ENCODE measurements around the gene DNAJB11. TPM values are rescaled to one million over a fixed set of nuclear protein-coding genes. Genes with fewer than 3 reads are reported as not detected.

Gene DNAJB11
- total RNA-seq, 2 donors from 2014 or later, result 38.9 to 76.5 TPM

- 64 to 80% methylated on average over 8 of the region's 8 CpGs for whole genome bisulfite sequencing, 2 donors
- intact Hi-C loops (cut with DNase I), result loop anchor here (10.0 kb wide), 2 partner anchors 51 to 199 kb away; partner anchors contain the start of gene TBCCD1
- peaks cover 7% of the 10 kb centered on the region for H3K4me1 ChIP-seq
- no peaks in the 10 kb centered on the region for H3K27me3 ChIP-seq
- no peak for DNase-seq
- H3K27ac ChIP-seq, result no peak overlapping the region
- no peak overlapping the region for H3K4me3 ChIP-seq
- TF ChIP-seq, protein P1, sequence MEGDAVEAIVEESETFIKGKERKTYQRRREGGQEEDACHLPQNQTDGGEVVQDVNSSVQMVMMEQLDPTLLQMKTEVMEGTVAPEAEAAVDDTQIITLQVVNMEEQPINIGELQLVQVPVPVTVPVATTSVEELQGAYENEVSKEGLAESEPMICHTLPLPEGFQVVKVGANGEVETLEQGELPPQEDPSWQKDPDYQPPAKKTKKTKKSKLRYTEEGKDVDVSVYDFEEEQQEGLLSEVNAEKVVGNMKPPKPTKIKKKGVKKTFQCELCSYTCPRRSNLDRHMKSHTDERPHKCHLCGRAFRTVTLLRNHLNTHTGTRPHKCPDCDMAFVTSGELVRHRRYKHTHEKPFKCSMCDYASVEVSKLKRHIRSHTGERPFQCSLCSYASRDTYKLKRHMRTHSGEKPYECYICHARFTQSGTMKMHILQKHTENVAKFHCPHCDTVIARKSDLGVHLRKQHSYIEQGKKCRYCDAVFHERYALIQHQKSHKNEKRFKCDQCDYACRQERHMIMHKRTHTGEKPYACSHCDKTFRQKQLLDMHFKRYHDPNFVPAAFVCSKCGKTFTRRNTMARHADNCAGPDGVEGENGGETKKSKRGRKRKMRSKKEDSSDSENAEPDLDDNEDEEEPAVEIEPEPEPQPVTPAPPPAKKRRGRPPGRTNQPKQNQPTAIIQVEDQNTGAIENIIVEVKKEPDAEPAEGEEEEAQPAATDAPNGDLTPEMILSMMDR (IDR thresholded peaks at IDR 0.05), result no peak
- TF ChIP-seq POLR2A (IDR thresholded peaks at IDR 0.05), result no peak
- H3K36me3 ChIP-seq (replicated peaks in 1 of 2; ENCODE audit: insufficient read depth in 1 of 2, low read depth in 2 of 2), result no peaks in the 10 kb centered on the region
- no peaks in the 10 kb centered on the region for H3K9me3 ChIP-seq
- no peak for ATAC-seq
Measured at GRCh38 chr3:186616299-186616617, 45.7 kb downstream of the DNAJB11 start.

GRCh38 chr3:186617036-186617946 is 46.8 kb downstream of the DNAJB11 start:
- Histone ChIP-seq H3K27ac (peak overlapping the region in 1 of 4 donors; percentile 29), H3K4me3 (no peak overlapping the region), H3K36me3 (replicated peaks in 1 of 2; ENCODE audit: insufficient read depth in 1 of 2, low read depth in 2 of 2) (no peaks in the 10 kb centered on the region), H3K27me3 (no peaks in the 10 kb centered on the region), H3K9me3 (no peaks in the 10 kb centered on the region), H3K4me1 (peaks cover 7% of the 10 kb centered on the region)
- intact Hi-C loops (cut with DNase I), result loop anchor here (10.0 kb wide), 2 partner anchors 52 to 198 kb away; partner anchors contain the start of gene TBCCD1
- 14 to 24% methylated on average over 15 to 31 of the region's 31 CpGs for WGBS, 2 donors
- peak; percentile 99 for ATAC-seq
- peak; percentile 91 to 95 (median 94) for DNase-seq
- no peak for TF ChIP-seq POLR2A (IDR thresholded peaks at IDR 0.05)
- TF ChIP-seq, protein P1 (IDR thresholded peaks at IDR 0.05), result peak; percentile 91 to 97 (median 94)

DNA sequence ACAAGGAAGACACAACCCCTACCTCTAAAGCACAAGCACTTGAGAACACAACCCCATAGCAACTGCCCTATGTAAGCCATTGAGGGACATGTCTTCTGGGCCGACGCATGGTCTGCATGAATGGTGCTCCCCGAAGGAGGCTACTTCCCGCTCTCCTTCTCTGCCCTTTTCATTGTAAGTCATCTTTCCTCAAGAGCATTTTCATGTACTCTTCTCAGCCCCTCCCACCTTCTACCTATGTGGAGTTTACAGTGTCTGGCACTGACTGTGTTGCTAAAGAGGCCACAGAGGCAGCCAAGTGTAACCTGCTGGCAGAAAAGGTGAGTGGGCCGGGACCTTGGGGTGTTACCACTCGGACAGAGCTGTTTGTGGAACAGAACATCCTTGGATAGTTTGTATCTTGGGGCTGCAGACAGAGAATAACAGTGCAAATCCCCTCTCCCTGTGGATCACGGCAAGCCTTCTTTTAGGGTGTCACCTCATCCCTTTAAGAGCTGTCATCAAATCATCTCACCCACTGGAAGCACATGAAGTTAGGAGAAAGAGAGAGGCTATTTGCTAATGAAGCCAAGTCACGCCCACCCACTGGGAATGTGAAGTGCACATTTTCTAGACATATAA is 47.9 kb downstream of the DNAJB11 start:
- DNase-seq (no peak), ATAC-seq (no peak)
- H3K27me3 ChIP-seq, result no peaks in the 10 kb centered on the region
- H3K9me3 ChIP-seq, result no peaks in the 10 kb centered on the region
- TF ChIP-seq, protein P1 (IDR thresholded peaks at IDR 0.05), result no peak
- no peak for TF ChIP-seq POLR2A (IDR thresholded peaks at IDR 0.05)
- intact Hi-C loops (cut with DNase I), result loop anchor here (10.0 kb wide), 2 partner anchors 54 to 196 kb away; partner anchors contain the start of gene TBCCD1
- 80 to 91% methylated on average over 8 of the region's 8 CpGs for WGBS, 2 donors
- H3K4me1 ChIP-seq, result peaks cover 7% of the 10 kb centered on the region
- H3K36me3 ChIP-seq (replicated peaks in 1 of 2; ENCODE audit: insufficient read depth in 1 of 2, low read depth in 2 of 2), result no peaks in the 10 kb centered on the region
- no peak overlapping the region for H3K27ac ChIP-seq
- H3K4me3 ChIP-seq, result no peak overlapping the region

DNA sequence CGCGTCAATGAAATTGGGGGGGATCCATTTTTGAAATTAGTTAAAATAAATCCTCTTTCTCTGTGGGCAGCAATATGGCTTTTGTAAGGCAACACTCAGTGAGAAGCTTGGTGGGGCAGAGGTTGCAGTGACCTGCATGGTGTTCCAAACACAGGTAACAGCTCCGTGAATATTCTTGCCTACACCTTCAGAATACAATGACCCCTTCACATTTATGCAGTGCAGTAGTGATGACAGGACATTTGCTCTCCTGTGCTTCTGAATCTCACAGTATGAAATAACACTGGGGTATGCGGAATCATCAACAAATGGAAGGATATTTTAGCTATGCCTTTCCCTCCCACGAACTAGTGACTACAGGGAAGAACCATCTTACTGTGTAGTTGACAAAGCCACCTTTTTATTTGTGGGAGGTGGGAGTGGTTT is 49.3 kb downstream of the DNAJB11 start:
- H3K27me3 ChIP-seq, result no peaks in the 10 kb centered on the region
- TF ChIP-seq POLR2A (IDR thresholded peaks at IDR 0.05), result no peak
- TF ChIP-seq, protein P1 (IDR thresholded peaks at IDR 0.05), result no peak
- H3K27ac ChIP-seq, result no peak overlapping the region
- H3K9me3 ChIP-seq, result no peaks in the 10 kb centered on the region
- ATAC-seq (no peak), DNase-seq (no peak)
- 78 to 79% methylated on average over 5 of the region's 5 CpGs for WGBS, 2 donors
- H3K36me3 ChIP-seq (replicated peaks in 1 of 2; ENCODE audit: insufficient read depth in 1 of 2, low read depth in 2 of 2), result no peaks in the 10 kb centered on the region
- H3K4me3 ChIP-seq, result no peak overlapping the region
- intact Hi-C loops (cut with DNase I), result loop anchor here (10.0 kb wide), 3 partner anchors 55 to 355 kb away; partner anchors contain the start of gene TBCCD1
- peaks cover 7% of the 10 kb centered on the region for H3K4me1 ChIP-seq

Measured in body of pancreas (tissue), 4 donors.